Measurements from ENCODE around the gene MORN1. TPM values are rescaled to one million over a fixed set of nuclear protein-coding genes. Genes with fewer than 3 reads are reported as not detected.

MORN1 gene
- total and polyA plus RNA-seq, 10 donors: 1.9 to 13.5 (median 6.9) TPM

GRCh38 chr1:2431518-2431917 is 40.2 kb upstream of the MORN1 start:
- TF ChIP-seq POLR2A (IDR thresholded peaks at IDR 0.05): no peak
- TF ChIP-seq, protein P1, sequence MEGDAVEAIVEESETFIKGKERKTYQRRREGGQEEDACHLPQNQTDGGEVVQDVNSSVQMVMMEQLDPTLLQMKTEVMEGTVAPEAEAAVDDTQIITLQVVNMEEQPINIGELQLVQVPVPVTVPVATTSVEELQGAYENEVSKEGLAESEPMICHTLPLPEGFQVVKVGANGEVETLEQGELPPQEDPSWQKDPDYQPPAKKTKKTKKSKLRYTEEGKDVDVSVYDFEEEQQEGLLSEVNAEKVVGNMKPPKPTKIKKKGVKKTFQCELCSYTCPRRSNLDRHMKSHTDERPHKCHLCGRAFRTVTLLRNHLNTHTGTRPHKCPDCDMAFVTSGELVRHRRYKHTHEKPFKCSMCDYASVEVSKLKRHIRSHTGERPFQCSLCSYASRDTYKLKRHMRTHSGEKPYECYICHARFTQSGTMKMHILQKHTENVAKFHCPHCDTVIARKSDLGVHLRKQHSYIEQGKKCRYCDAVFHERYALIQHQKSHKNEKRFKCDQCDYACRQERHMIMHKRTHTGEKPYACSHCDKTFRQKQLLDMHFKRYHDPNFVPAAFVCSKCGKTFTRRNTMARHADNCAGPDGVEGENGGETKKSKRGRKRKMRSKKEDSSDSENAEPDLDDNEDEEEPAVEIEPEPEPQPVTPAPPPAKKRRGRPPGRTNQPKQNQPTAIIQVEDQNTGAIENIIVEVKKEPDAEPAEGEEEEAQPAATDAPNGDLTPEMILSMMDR (IDR thresholded peaks at IDR 0.05 in 8 of 11, conservative IDR thresholded peaks at IDR 0.05 in 3 of 11): no peak
- no peak for TF ChIP-seq POLR2AphosphoS5 (IDR thresholded peaks at IDR 0.05)
- H3K36me3 ChIP-seq: no peaks in the 10 kb centered on the region
- H3K27ac ChIP-seq: no peak overlapping the region
- intact Hi-C loops (cut with DNase I; ENCODE audit: low total_unique reads): no loop called here
- peaks cover 0 to 92% (median 18%) of the 10 kb centered on the region in 7 donors for H3K27me3 ChIP-seq (replicated peaks in 1 of 7)
- 68 to 84% (median 76%) methylated on average over 6 to 10 of the region's 10 CpGs for WGBS, 5 donors
- no peak overlapping the region for H3K4me3 ChIP-seq
- no peak for DNase-seq
- H3K9me3 ChIP-seq: peaks cover 0 to 15% (median 10%) of the 10 kb centered on the region in 8 donors
- no peaks in the 10 kb centered on the region for H3K4me1 ChIP-seq

DNA sequence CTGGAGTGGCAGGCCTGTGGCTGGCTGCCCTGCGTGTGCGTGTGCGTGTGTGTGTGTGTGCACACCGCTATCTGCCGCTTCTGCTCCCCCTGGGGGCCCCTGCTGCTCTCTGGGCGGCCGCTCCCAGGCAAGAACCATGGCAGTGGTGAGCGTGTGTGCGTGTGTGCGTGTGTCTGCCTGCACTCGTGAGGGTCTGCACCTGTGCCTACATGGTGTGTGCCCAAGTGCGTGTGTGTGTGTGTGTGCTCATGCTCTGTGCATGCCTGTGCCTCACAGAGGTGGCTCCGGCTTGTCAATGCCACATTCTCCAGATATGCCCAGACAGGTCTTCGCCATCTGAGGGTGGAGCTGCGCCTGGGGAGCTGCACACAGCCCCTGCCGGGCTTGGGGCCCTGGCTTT is 39.7 kb upstream of the MORN1 start:
- WGBS, 5 donors: 49 to 69% (median 53%) methylated on average over 3 to 16 of the region's 16 CpGs
- H3K4me1 ChIP-seq: no peaks in the 10 kb centered on the region
- no peak for DNase-seq
- no peaks in the 10 kb centered on the region for H3K36me3 ChIP-seq
- H3K27ac ChIP-seq: no peak overlapping the region
- peaks cover 0 to 96% (median 18%) of the 10 kb centered on the region in 7 donors for H3K27me3 ChIP-seq (replicated peaks in 1 of 7)
- H3K4me3 ChIP-seq: no peak overlapping the region
- H3K9me3 ChIP-seq: peaks cover 0 to 15% (median 10%) of the 10 kb centered on the region in 8 donors
- intact Hi-C loops (cut with DNase I; ENCODE audit: low total_unique reads): no loop called here
- no peak for TF ChIP-seq POLR2A (IDR thresholded peaks at IDR 0.05)
- TF ChIP-seq, protein P1 (IDR thresholded peaks at IDR 0.05 in 8 of 11, conservative IDR thresholded peaks at IDR 0.05 in 3 of 11): no peak
- TF ChIP-seq POLR2AphosphoS5 (IDR thresholded peaks at IDR 0.05): no peak

DNA sequence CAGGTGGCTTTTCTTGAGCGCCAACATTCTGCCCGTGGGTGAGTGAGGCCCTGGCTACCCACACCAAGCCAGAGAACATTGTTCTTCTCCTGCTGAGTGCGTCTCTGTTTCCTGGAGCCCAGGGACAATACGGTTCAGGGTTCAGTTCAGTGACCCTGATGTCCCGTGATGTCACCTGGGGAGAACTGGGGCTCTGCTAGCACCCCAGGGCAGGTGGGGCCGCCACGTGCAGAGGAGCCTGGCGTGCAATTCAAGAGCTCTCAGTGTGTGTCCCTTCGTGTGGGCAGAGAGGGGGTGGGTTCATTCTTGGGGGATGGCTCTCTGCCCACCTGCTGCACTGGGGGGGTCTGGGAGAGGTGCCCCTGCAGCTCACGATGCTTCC is 39.2 kb upstream of the MORN1 start:
- Histone ChIP-seq H3K36me3 (no peaks in the 10 kb centered on the region), H3K4me3 (no peak overlapping the region), H3K9me3 (peaks cover 0 to 15% (median 10%) of the 10 kb centered on the region in 8 donors), H3K4me1 (no peaks in the 10 kb centered on the region), H3K27ac (no peak overlapping the region), H3K27me3 (replicated peaks in 1 of 7) (peaks cover 0 to 95% (median 18%) of the 10 kb centered on the region in 7 donors)
- intact Hi-C loops (cut with DNase I; ENCODE audit: low total_unique reads): no loop called here
- TF ChIP-seq POLR2AphosphoS5 (IDR thresholded peaks at IDR 0.05): no peak
- TF ChIP-seq, protein P1 (IDR thresholded peaks at IDR 0.05 in 8 of 11, conservative IDR thresholded peaks at IDR 0.05 in 3 of 11): no peak
- TF ChIP-seq POLR2A (IDR thresholded peaks at IDR 0.05): no peak
- WGBS, 5 donors: 62 to 79% (median 71%) methylated on average over 6 to 10 of the region's 10 CpGs
- DNase-seq: no peak

- intact Hi-C loops (cut with DNase I; ENCODE audit: low total_unique reads): no loop called here
- DNase-seq: no peak
- no peak for TF ChIP-seq POLR2AphosphoS5 (IDR thresholded peaks at IDR 0.05)
- TF ChIP-seq, protein P1 (IDR thresholded peaks at IDR 0.05 in 8 of 11, conservative IDR thresholded peaks at IDR 0.05 in 3 of 11): peak in 6 of 11 experiments; percentile 13 to 55 (median 32)
- TF ChIP-seq POLR2A (IDR thresholded peaks at IDR 0.05): no peak
Observed at GRCh38 chr1:2429780-2430591, 38.6 kb upstream of the MORN1 start.

More at GRCh38 chr1:2429780-2430591, 38.6 kb upstream of the MORN1 start:
- Histone ChIP-seq H3K4me1 (no peaks in the 10 kb centered on the region), H3K27me3 (replicated peaks in 1 of 7) (peaks cover 0 to 89% (median 18%) of the 10 kb centered on the region in 7 donors), H3K36me3 (no peaks in the 10 kb centered on the region), H3K4me3 (no peak overlapping the region), H3K9me3 (peaks cover 0 to 15% (median 10%) of the 10 kb centered on the region in 8 donors), H3K27ac (no peak overlapping the region)
- WGBS, 5 donors: 70 to 83% (median 72%) methylated on average over 18 to 20 of the region's 20 CpGs
